RPMI7951 (cell line): ENCODE measurements around the gene EPHA4. TPM values are rescaled to one million over a fixed set of nuclear protein-coding genes. Genes with fewer than 3 reads are reported as not detected.
A peak's percentile ranks its signal among the peaks of the same experiment; 100 is the strongest.

Source experiments
- DNase-seq: peaks from one replicate; pipeline ENCODE4 v3.0.0-alpha.2; 2012; ENCODE audit warnings: low read depth
- total RNA-seq: library from RNA; depleted of rRNA; stranded (reverse); fragments of >200 nt; shearing (Covaris generic); gene quantifications from 2 replicates; pipeline ENCODE4 v1.2.3, GENCODE V29; 2014

The EPHA4 gene
- total RNA-seq, 1 experiment from 2014 or later: 6.1 TPM

DNA sequence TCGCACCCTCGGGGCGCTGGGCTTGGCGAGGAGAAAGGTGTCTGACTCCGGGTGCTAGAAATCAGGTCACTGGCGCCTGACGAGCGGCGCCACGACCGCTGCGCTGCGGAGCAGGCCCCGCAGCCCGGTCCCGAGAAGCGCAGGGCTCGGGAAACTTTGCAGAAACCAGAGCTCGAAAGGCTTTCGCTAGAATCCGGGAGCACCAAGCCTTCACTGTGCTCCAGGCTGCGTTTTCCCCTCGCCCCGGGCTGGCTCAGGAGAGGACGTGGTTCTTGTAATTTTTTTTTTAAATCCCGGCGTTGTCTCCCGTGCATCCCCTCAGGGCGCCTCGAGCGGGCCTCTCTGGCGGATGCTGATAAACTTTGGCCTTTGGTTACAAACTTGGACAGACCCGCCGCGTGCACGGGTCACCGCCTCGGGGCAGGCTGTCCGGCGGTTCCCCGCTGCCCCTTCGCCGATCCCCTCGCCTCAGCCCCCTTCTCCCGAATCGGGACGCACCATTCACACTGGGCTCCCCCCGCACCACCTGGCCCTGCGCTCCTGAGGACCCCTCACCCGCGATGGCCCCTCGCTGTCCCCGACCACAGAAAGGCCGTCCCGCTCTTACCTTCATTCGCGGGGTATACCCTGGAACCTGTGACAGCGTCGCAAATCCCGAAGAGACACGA, 419 bp downstream of the EPHA4 start:
- DNase-seq: peak; percentile 67

DNA sequence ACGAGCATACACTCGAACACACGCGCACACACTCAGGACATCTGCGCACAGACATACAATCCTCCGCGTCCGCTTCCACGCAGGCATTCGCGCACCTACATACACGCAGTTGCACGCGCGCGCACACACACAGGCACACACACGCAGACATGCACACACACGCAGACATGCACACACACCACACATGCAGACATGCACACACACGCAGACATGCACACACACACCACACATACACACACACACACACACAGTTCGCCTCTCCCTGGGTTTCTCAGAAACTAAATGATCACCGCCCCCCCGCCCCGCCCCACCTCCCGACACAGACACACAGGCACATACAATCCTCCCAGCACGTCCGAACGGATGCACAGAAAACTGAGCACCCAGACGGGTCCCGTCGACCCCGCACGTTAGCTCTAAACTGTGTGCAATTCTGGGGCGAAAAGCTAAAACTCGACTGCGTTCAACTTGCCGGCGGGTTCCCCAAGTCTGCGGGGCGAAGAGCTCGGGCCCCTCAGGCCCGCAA, 1.0 kb downstream of the EPHA4 start:
- DNase-seq: peak; percentile 20

DNA sequence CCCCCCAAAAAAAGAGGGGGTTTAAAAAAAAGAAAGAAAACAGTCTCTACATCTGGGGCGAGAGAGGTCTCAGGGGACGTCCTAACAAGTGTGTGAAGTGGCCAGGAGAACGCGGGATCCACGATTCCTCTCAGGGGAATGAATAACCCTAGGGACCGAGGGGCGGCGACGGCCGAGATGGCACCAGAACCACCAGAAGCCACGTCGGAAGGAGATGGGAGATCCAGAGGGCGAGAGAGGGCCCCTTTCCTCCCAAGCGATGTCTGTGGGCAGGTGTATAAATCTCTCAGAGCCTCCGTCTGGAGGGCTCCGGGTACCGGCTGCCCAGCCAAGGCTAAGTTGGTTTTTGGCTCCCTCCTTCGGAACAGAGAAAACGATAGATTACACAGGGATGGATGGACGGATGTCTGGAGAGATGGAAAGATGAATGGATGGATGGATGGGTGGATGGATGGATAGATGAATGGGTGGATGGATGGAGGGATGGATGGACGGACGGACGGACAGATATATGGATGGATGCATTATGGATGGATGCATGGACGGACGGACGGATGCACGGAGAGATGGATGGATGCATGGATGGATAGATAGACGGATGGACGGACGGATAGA, 1.7 kb downstream of the EPHA4 start:
- no peak for DNase-seq

DNA sequence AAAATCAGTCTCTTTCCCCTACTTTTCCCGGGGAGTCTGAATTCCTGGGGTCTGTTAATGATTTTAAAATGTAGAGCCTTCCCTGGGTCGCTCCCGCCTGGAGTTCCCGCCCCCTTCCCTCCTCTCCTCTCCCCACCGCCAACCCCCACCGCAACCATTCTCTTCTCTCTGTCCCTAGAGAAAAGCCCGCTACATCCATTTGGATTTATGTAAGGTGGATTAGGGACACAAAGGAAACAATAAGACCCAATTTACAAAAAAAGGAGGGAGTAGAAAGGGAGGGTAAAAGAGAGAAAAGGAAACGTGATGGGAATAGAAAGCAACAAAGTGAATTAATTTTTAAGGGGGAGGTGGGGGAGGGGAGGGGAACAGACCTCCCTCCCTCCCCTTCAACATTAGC, 2.2 kb downstream of the EPHA4 start:
- DNase-seq: no peak

DNA sequence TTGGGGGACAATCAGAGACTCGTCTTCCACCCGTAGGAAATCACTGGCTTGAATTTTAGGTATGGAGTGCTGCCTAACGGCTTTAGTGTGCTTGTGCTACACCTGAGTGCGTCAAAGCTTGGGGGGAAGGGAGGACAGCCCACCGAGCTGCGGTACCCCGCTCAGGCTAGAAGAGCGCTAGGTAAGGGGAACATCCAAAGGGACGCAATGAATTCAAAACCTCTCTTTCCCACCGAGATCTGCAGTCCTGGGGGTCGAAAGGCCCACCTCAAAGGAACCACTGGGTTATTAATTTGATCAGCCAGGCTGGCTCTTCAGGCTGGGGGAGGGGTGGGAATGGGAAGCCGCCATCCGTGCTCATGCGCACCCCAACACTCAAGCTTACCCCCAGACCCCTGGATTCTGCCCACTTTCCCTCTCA, 2.7 kb downstream of the EPHA4 start:
- DNase-seq: no peak

DNA sequence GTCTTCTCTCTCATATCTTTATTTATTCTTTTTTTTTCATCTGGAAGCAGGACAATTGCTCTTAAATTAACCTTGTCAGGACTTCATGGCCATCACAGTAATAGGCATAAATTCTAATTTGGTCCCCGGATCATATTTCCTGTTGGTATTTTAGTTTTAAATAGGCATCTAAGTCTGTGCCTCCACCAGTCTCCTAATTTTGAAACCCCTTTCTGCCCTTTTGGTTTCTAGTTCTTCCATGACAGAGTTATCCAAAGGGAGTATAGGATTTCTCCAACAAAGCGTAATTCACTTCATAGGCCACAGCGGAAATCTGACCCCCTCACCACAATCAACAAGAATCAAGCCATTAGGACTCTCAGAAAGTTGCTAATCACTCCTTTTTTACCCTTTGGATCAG, 3.8 kb downstream of the EPHA4 start:
- no peak for DNase-seq

DNA sequence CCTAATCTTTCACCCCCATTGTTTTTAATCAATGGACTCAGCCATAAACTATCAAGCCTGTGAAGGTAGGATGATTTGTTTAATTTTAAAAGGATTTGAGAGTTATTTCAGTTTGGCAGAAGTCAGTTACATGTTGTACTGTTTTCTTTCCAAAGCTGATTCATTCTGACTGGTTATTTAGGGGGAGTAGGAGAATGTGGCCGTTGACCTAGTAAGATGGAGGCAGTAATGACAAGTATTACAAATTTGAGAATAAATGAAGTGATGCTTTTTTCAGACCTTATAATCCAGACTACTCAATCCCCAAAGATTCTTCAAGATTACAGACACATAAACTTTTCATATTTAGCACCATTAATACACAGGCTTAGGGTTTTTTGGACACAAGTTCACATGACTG, 4.3 kb downstream of the EPHA4 start:
- DNase-seq: no peak

DNA sequence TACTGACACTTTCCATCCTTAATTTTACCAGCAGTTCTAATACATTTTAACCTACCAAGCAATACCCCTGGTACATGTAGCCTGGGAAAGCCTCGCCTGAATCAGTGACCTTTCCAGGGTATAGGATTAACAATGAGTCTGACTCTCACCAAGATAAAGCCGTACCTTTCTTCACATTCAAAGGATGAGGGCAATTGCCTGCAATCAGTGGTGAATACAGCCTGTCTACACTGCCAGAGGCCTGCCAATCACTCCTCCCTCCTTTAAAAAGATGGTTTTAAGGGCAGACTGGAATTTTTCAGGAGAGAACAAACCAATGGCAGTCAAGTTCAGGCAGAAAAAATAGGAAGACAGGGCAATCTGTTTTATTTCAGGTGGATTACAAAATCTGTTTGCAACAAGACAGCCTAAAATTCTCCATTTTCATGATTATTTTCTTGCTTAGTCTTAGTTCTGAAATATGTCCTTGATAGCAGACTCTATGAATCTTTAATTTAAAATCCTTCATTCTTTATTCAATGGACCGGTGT, 4.8 kb downstream of the EPHA4 start:
- DNase-seq: no peak

DNA sequence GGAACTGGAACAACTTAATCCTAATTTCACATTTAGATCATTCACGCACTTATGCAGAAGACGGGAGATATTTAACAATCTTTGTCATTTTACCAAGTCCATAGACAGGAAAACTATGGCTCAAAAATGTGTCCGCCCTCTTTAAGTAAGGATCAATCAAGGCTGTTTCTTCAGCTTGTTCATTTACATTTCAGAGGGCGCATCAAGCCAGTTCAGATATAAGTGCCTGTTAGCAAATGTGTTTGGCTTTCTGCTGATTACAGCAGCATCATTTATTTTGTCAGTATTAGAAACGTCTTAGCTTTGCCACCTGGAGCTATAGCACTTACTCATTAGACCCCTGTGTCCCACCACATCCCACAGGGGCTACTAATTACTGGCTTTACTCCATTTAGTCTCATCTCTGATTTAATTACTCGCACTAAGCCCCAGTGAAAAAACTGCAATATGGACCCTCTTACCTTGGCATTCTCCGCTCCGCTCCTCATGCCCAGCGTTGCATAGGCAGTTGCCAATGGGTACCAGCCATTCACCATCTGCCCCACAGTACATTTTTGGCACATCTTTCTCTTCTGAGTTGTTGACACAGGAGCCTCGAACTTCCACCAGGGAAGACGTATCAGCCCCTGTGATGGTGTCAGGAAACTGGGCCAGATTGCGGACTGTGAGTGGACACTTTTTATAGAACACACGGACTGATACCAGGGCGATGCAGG, 8.7 kb downstream of the EPHA4 start:
- no peak for DNase-seq

DNA sequence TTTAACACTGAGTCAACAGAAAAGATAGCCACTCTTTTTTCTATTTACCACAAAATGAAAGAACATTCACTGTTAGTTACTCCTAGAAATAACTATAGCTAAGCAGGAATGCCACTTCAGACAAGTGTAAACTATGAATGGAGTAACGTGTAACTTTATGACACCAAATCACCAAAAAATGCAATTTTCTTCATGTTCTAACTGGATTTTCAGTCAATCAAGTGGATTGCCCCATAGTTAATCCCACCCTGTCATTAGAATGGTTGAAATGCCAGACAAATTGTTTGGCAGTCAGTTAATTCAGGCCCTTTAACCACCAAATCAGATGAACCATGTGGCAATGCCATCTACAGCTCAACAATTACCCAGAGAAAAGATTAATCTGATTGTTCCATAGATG, 9.9 kb downstream of the EPHA4 start:
- no peak for DNase-seq

DNA sequence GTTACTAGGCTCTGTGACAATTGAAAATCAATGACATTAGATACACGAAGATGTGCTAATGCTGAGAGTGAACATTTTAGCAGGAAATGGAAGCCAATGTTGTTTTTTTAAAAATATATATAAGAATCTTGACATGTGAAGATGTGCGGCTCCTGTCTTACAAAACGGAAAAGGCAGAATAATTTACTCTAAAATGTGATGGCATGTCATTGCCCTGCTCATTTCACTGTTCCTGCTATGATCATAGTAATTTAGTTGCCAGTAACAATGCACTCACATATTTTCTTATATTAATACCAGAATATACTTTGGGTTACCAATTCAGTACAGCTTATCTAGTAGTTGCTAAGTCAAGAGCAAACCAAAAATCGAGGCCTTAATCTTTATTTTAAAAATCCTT, 10.3 kb downstream of the EPHA4 start:
- DNase-seq: no peak

DNA sequence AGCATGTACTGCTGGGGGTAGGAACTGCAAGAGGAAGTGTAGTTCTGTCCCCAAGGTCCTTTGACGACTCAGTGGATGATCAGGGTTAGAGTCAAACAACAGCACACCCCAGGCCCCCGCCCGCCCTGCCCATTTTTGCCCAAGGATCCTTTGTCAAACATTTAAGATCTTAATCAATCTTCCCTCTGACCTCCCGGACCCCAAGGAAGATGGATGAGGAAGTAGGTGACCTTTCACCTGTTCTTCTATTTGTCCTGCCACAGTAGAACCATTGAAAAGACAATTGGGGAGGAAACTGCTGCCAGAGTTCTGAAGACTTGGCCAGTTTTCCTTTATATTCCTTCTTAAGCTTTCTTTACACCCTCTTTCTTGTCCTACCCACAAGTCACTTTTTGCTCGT, 12.1 kb downstream of the EPHA4 start:
- DNase-seq: no peak

DNA sequence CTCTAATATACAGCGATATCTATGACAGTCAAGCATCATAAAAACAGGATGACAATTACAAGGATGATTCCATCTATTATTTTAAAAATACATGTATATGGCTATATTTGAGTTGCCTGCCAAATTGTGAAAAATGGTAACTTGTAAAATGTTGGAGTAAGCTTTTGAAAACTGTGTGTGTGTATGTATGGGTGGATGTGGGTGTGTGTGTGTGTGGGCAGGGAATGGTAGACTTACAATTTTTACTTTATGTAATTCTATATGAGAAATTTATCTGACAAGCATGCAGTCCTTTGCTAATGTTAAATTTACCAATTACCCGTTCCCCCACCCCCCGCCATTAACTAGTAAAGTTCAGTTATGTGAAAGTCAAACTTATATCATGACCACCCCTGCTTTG, 14.0 kb downstream of the EPHA4 start:
- DNase-seq: no peak

DNA sequence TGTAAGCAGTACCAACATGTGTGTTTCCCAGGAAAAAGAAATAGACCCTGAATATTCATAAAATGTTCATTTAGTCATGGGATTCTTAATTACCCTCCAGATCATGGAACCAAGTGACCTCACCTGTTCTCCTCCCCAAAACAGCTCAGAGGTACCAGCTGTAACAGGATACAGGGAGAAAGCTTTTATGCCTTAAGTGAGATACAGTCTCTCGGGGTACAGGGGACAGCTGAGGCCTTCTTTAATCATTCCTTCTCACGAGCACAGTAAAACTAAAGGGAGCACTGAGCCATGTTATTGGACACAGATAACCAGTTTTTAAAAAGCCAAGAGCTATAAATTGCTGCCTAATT, 16.6 kb downstream of the EPHA4 start:
- no peak for DNase-seq

DNA sequence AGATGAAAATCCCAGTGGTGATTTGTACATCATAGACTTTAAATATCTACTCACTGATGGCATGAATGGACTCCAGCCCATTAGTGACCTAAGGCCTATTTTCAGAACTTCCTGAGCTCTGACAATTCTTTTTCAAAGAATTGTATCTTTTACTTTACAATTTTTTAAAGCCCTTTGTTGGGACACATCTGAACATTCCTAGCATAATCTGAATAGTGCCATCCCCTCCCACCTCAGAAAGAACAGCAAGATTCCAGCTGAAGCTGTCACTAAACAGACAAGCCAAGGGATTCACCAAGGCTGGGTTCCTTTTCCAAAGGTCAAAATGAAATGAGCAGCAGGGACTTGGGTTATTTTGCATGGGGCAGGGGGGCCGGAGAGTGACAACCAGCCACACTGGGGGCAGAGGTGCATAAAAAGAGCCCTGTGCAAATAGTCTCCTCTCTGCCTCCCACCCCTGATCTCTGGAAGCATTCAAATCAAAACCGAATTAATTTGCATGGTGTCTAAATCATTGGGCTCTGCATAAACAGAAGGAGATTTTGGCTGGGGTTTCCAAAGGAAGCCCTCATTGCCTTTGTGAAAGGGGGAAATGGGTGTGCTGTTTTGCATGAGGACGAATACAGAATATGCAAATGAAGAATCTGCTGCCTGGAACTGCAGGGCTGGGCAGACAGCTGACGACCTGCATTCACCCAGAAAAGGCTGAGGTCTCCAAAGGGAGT, 17.2 kb downstream of the EPHA4 start:
- DNase-seq: no peak

DNA sequence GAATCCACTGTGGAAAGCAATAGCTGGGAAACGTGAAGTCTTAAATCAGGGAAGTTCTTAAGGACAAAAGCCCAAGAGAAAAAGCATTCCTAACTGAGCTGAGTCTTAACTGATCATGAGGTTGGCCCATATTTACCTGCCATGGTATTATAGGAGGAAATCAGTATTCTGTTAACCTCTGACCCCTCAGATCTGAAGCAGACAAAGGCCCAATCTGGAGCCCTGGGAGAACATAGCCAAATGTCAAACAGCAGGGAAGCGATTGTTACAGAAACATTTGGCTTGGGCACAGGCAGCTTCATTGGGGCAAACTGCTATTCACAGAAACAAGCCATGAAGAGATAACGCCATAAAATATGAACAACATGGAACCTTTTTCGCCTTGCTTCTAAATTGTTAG, 18.8 kb downstream of the EPHA4 start:
- no peak for DNase-seq

DNA sequence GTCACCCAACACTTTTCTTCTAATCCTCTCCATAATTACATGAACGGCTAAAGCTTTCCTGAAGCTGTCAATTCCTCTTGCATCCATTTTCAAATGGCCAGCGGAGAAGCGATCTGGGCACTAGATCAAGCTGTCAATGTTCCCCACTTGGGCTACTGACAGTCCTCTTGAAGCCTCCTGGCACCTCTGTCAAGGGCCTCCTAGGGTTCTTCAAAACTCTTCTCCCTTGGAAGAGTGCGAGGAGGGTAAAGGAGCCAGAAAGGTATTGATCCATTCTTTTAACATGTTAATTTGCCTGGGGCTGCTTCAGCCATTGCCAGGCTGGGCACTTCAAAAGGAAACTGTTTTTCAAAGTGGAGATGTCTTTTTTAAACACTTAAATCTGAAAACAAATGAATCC, 19.8 kb downstream of the EPHA4 start:
- no peak for DNase-seq

DNA sequence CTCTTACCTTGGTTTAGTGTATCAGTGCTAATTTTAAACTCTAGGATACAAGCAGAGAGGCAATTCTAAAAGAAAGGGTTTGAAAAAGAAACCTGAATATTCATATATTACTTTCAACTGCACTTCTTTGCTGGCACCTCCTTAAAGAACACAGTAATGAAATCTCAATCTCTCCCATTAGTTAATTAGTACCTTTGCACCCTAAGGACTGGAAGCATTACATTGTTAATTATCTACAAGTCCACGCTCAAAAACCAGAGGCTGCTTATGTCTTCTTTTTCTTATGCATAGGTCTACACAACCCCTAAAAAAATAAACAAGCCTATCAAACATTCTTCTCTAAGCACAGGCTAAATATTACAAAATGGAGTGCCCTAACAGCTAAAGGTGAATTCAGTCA, 20.2 kb downstream of the EPHA4 start:
- DNase-seq: no peak

DNA sequence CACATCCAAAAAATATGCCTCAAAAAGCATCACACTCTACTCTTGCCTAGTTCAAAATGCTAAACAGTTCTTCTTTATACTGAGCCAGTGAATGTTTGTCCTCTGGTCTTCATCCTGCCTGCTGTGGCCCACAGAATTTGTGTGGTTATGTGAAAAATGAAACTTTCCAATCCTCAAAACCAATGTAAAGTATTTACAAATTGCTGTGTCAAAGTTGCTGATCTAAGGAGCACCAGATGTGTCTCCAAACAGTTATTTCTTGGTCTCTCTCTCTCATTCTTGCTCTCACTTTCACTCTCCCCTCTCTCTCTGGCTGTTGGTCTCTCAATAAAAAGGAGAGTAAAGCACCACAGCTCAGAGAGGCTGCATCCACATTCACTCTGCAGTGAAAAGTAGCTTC, 23.0 kb downstream of the EPHA4 start:
- DNase-seq: peak; percentile 20

DNA sequence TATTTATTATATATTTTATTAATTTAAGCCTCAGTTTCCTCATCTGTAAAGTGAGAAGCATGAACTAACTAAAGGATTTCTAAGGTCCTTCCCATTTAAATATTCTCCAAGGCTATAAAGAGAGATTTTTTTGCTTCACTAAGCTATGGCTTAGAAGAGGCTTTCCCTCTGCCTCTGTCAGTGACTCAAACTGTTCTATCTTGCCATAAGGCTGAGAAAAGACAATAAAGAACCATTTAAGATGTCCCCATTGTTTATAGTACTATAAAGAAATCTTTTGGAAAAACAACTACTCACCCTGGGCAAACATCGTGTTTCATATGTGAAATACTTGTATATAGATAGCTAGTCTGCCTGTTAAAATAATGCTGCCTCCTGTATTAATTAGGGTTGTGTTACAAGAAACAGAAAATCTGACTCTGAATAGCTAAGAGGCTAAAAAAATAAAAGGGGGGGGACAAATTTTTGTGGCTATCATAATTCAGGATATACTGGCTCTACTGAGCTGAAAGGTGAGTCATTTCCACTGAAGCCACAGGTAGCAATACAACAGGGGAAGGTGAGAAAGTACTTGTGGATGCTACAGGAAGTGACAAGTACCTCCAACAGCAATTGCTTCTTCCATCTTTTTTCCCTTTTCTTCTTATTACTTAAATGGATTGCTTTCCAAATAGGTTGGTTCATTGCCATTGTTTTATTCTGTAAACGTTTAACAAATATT, 25.4 kb downstream of the EPHA4 start:
- DNase-seq: no peak

DNA sequence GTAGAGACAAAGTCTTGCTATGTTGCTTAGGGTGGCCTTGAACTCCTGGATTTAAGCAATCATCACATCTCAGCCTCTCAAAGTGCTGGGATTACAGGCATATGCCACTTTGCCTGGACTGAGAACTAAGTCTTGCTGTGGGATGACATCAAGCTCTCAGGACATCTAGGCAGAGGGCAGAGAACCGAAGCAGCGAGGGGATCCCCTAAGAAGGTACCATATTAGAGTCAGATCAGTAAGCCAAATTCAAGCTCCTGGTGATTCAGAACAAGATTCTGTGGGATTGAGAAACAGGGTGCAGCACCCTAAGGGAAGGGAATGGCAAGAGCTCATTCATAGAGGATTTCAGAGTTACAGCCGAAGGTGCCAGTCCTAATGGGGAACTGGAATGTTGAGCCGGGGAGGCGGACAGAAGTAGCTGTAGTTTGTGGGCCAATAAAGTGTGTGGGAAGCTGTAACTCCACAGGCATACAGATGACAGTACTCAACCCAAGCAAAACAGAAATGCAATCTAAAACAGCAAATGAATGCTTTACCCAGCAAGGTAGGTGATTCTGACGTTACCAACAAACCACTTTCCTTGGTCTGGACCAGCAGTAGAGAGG, 30.9 kb downstream of the EPHA4 start:
- DNase-seq: no peak
